ENCODE data around the gene FGF12.

DNA sequence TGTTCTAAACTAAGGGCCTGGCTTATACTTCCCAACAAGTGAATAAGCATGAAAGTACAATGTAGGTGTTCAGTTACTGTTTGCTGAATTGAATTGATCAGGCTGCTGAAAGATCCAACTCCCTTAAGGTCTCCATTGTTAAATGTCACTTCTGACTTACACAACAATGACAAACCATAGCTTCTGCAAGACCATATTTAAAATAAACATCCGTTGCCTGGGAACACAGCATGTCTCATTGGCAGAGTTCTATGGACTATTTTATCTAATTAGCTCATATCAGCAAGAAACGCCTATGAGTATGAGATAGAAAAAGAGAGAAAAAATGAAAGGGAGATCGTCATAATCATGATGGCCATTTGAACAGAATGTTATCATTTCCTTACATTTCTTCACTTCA is 605.4 kb downstream of the FGF12 start:
- TF ChIP-seq BHLHE40 (IDR thresholded peaks at IDR 0.05; ENCODE audit: borderline replicate concordance) = no peak
- no peak for TF ChIP-seq SP1 (IDR thresholded peaks at IDR 0.05)
- TF ChIP-seq NFRKB (IDR thresholded peaks at IDR 0.05) = no peak
- TF ChIP-seq TARDBP (IDR thresholded peaks at IDR 0.05) = no peak
- TF ChIP-seq, protein P1, sequence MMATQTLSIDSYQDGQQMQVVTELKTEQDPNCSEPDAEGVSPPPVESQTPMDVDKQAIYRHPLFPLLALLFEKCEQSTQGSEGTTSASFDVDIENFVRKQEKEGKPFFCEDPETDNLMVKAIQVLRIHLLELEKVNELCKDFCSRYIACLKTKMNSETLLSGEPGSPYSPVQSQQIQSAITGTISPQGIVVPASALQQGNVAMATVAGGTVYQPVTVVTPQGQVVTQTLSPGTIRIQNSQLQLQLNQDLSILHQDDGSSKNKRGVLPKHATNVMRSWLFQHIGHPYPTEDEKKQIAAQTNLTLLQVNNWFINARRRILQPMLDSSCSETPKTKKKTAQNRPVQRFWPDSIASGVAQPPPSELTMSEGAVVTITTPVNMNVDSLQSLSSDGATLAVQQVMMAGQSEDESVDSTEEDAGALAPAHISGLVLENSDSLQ (IDR thresholded peaks at IDR 0.05) = no peak
- TF ChIP-seq FOXM1 (IDR thresholded peaks at IDR 0.05; ENCODE audit: borderline replicate concordance) = no peak
- no peak for TF ChIP-seq CTBP1 (IDR thresholded peaks at IDR 0.05; ENCODE audit: borderline replicate concordance)
- no peak for TF ChIP-seq ARNT (IDR thresholded peaks at IDR 0.05)
